ENCODE data around the gene USP3. TPM values are rescaled to one million over a fixed set of nuclear protein-coding genes. Genes with fewer than 3 reads are reported as not detected.

The USP3 gene
- total and polyA plus RNA-seq, 7 donors: 9.4 to 13.6 (median 10.9) TPM

- Histone ChIP-seq H3K4me1 (no peaks in the 10 kb centered on the region), H3K4me3 (no peak overlapping the region), H3K36me3 (ENCODE audit: insufficient read depth in 1 of 2, low read depth in 1 of 2) (no peaks in the 10 kb centered on the region), H3K9me3 (no peaks in the 10 kb centered on the region), H3K27me3 (ENCODE audit: insufficient read depth in 3 of 3, low read length in 2 of 3) (no peaks in the 10 kb centered on the region), H3K27ac (no peak overlapping the region)
- ATAC-seq (no peak), DNase-seq (no peak)
- no peak for TF ChIP-seq CTCF (IDR thresholded peaks at IDR 0.05)
- intact Hi-C loops (cut with DNase I): no loop called here
- WGBS, 3 donors: 57 to 70% (median 69%) methylated on average over 4 of the region's 4 CpGs
Observed at GRCh38 chr15:63473999-63474809, 30.2 kb upstream of the USP3 start.

DNA sequence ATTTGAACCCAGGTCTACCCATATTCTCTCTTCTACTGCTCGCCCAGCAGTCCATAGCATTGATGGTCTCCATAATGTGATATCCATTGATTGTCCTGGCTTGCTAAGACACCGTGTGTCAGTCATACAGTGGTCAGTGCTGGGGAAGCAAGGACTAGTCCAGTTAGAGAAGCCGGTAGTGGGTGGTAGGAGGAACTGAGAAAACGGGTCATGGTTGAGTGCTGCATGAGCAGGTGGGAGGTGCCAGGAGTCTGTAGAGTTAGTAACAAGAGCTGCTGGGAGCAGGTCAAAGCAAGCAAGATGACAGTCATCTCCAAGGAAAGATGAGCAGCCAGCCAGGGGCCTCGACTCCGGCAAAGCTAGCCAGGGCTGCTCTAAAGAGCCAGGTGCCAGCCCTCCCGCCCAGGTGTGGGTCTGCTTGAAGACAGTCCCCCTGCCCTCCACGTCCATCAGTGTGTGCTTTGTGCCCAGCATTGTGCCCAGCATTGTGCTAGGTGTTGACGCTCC lies 29.5 kb upstream of the USP3 start:
- ATAC-seq (peak in 2 of 4 donors; percentile 21 to 37), DNase-seq (no peak)
- 80 to 88% (median 82%) methylated on average over 9 of the region's 9 CpGs for WGBS, 3 donors
- Histone ChIP-seq H3K27me3 (ENCODE audit: insufficient read depth in 3 of 3, low read length in 2 of 3) (no peaks in the 10 kb centered on the region), H3K36me3 (ENCODE audit: insufficient read depth in 1 of 2, low read depth in 1 of 2) (no peaks in the 10 kb centered on the region), H3K9me3 (no peaks in the 10 kb centered on the region), H3K4me3 (no peak overlapping the region), H3K4me1 (no peaks in the 10 kb centered on the region), H3K27ac (no peak overlapping the region)
- intact Hi-C loops (cut with DNase I): no loop called here
- TF ChIP-seq CTCF (IDR thresholded peaks at IDR 0.05): no peak

DNA sequence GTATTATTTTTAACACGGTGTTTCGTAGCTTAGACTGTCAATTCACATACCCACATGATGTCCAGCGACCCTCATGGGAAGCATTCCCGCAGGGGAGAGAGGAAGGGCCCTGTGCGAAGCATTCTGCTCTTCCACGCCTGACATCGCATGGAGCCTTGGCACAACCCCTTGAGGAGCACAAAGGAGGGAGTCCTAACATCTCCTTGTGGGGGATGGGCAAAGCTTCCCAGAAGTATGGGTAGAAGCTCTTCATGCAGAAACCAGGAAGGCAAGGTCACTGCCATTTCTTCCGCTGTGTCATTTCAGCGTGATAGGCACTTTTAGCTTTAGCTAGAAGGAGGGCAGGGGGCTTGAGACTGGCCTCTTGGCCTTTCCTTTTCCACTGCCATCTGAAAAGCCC lies 28.7 kb upstream of the USP3 start:
- intact Hi-C loops (cut with DNase I): no loop called here
- no peaks in the 10 kb centered on the region for H3K27me3 ChIP-seq (ENCODE audit: insufficient read depth in 3 of 3, low read length in 2 of 3)
- no peak for DNase-seq

GRCh38 chr15:63476229-63476632 lies 28.2 kb upstream of the USP3 start:
- Histone ChIP-seq H3K4me1 (no peaks in the 10 kb centered on the region), H3K36me3 (ENCODE audit: insufficient read depth in 1 of 2, low read depth in 1 of 2) (no peaks in the 10 kb centered on the region), H3K27ac (no peak overlapping the region), H3K4me3 (no peak overlapping the region), H3K9me3 (no peaks in the 10 kb centered on the region), H3K27me3 (ENCODE audit: insufficient read depth in 3 of 3, low read length in 2 of 3) (no peaks in the 10 kb centered on the region)
- DNase-seq (no peak), ATAC-seq (no peak)
- no peak for TF ChIP-seq CTCF (IDR thresholded peaks at IDR 0.05)
- WGBS, 3 donors: 67 to 77% (median 72%) methylated on average over 2 of the region's 2 CpGs
- intact Hi-C loops (cut with DNase I): no loop called here

More for the DNA sequence above, 28.7 kb upstream of the USP3 start:
- ATAC-seq: no peak
- Histone ChIP-seq H3K4me3 (no peak overlapping the region), H3K9me3 (no peaks in the 10 kb centered on the region), H3K36me3 (ENCODE audit: insufficient read depth in 1 of 2, low read depth in 1 of 2) (no peaks in the 10 kb centered on the region), H3K27ac (no peak overlapping the region), H3K4me1 (no peaks in the 10 kb centered on the region)
- TF ChIP-seq CTCF (IDR thresholded peaks at IDR 0.05): no peak
- 94 to 96% (median 96%) methylated on average over 9 of the region's 9 CpGs for WGBS, 3 donors

Data from psoas muscle (tissue), 8 donors.